ENCODE data around the gene SIRT2.

- TF ChIP-seq CTCF (IDR thresholded peaks at IDR 0.05 in 2 of 3, conservative IDR thresholded peaks at IDR 0.05 in 1 of 3; ENCODE audit: borderline replicate concordance in 1 of 3, insufficient read depth in 1 of 3, low read depth in 2 of 3, low read length in 2 of 3): no peak
- TF ChIP-seq CEBPB (IDR thresholded peaks at IDR 0.05; ENCODE audit: low read depth): no peak
- peak; percentile 42 for TF ChIP-seq POLR2AphosphoS5 (IDR thresholded peaks at IDR 0.05; ENCODE audit: low read depth, low read length)
- no peak for TF ChIP-seq SRF (IDR thresholded peaks at IDR 0.05; ENCODE audit: low read depth)
- no peak for TF ChIP-seq SP1 (IDR thresholded peaks at IDR 0.05; ENCODE audit: low read depth)
- TF ChIP-seq RAD21 (IDR thresholded peaks at IDR 0.05; ENCODE audit: low read depth): no peak
- no peak for TF ChIP-seq POLR2A (IDR thresholded peaks at IDR 0.05; ENCODE audit: borderline replicate concordance, extremely low read depth, insufficient read depth, insufficient read length)
- no peak for TF ChIP-seq EZH2phosphoT487 (IDR thresholded peaks at IDR 0.05; ENCODE audit: borderline replicate concordance)
- TF ChIP-seq SIN3A (IDR thresholded peaks at IDR 0.05; ENCODE audit: low read depth): no peak
- TF ChIP-seq EZH2 (IDR thresholded peaks at IDR 0.05): no peak
Observed at GRCh38 chr19:38839816-38840582, 59.4 kb downstream of the SIRT2 start.

All from HCT116 (cell line).